Hepatocyte (in vitro differentiated cells): ENCODE measurements around the gene RBBP8NL. TPM values are rescaled to one million over a fixed set of nuclear protein-coding genes. Genes with fewer than 3 reads are reported as not detected.
A peak's percentile ranks its signal among the peaks of the same experiment; 100 is the strongest.

Experiments used
- DNase-seq: peaks from one replicate; pipeline ENCODE4 v3.0.0-alpha.2; 2016; ENCODE audit warnings: low spot score
- H2AFZ ChIP-seq: fragments of 200-600 bp; sonication (generic); 2 replicates; pipeline ENCODE4 v1.6.0; 2016; ENCODE audit warnings: antibody characterized with exemption, mild to moderate bottlenecking
- H3K27ac ChIP-seq: fragments of 200-600 bp; sonication (generic); 2 replicates; pipeline ENCODE4 v1.5.1; 2016; ENCODE audit warnings: mild to moderate bottlenecking
- H3K27me3 ChIP-seq: fragments of 200-600 bp; sonication (generic); 2 replicates; pipeline ENCODE4 v1.6.1; 2016
- H3K36me3 ChIP-seq: fragments of 200-600 bp; sonication (generic); replicated peaks from 2 replicates; pipeline ENCODE4 v1.5.1; 2016; ENCODE audit warnings: low read depth; ENCODE audit not compliant: insufficient read depth
- H3K4me1 ChIP-seq: fragments of 200-600 bp; sonication (generic); 2 replicates; pipeline ENCODE4 v1.5.1; 2016; ENCODE audit warnings: mild to moderate bottlenecking, moderate library complexity; ENCODE audit not compliant: insufficient read depth
- H3K4me2 ChIP-seq: fragments of 200-600 bp; sonication (generic); 2 replicates; pipeline ENCODE4 v1.6.0; 2016
- H3K4me3 ChIP-seq: fragments of 200-600 bp; sonication (generic); 2 replicates; pipeline ENCODE4 v1.5.1; 2016; ENCODE audit warnings: mild to moderate bottlenecking
- H3K79me2 ChIP-seq: fragments of 200-600 bp; sonication (generic); 2 replicates; pipeline ENCODE4 v1.6.0; 2017; ENCODE audit warnings: mild to moderate bottlenecking
- H3K9me2 ChIP-seq: fragments of 200-600 bp; sonication (generic); replicated peaks from 2 replicates; pipeline ENCODE4 v1.6.0; 2017; ENCODE audit warnings: mild to moderate bottlenecking; ENCODE audit not compliant: insufficient read depth
- H3K9me3 ChIP-seq: fragments of 200-600 bp; sonication (generic); 2 replicates; pipeline ENCODE4 v1.5.1; 2016; ENCODE audit warnings: low read depth, mild to moderate bottlenecking
- H4K20me1 ChIP-seq: fragments of 200-600 bp; sonication (generic); 2 replicates; pipeline ENCODE4 v1.6.0; 2016; ENCODE audit warnings: mild to moderate bottlenecking; ENCODE audit not compliant: insufficient read depth, poor library complexity, severe bottlenecking
- EZH2 ChIP-seq: fragments of 200-600 bp; sonication (generic); IDR thresholded peaks from 2 replicates; pipeline ENCODE4 v1.6.1; 2016; ENCODE audit warnings: antibody characterized with exemption, mild to moderate bottlenecking, borderline replicate concordance
- EZH2phosphoT487 ChIP-seq: fragments of 200-600 bp; sonication (generic); IDR thresholded peaks from one replicate; pipeline ENCODE4 v1.6.1; 2018; ENCODE audit warnings: antibody characterized with exemption, mild to moderate bottlenecking, low read depth, moderate library complexity; ENCODE audit not compliant: unreplicated experiment, severe bottlenecking
- WGBS: methylation state at CpG from one replicate; pipeline ENCODE4 v1.1.6; 2016; ENCODE audit warnings: low lambda C conversion rate; ENCODE audit errors: missing lambda C conversion rate; 5-methylcytosine and 5-hydroxymethylcytosine counted together
- polyA plus RNA-seq: library from polyadenylated mRNA; unstranded; fragments of >200 nt; fragmentation: Nextera tagmentation; extraction: Ambion mirVana; gene quantifications from 2 replicates; pipeline ENCODE4 v1.2.1, GENCODE V29; 2016
- total RNA-seq: library from RNA; depleted of rRNA; stranded (reverse); fragments of >200 nt; gene quantifications from 2 replicates; pipeline ENCODE4 v1.2.3, GENCODE V29; 2014
- TF ChIP-seq, protein P1 (sequence below): fragments of 200-600 bp; sonication (generic); IDR thresholded peaks from 2 replicates; pipeline ENCODE4 v1.5.1; 2016; ENCODE audit warnings: antibody characterized with exemption, mild to moderate bottlenecking; ENCODE audit not compliant: poor library complexity

Gene RBBP8NL
- total and polyA plus RNA-seq, 2 experiments from 2014 or later, result 5.7 to 6.4 TPM

DNA sequence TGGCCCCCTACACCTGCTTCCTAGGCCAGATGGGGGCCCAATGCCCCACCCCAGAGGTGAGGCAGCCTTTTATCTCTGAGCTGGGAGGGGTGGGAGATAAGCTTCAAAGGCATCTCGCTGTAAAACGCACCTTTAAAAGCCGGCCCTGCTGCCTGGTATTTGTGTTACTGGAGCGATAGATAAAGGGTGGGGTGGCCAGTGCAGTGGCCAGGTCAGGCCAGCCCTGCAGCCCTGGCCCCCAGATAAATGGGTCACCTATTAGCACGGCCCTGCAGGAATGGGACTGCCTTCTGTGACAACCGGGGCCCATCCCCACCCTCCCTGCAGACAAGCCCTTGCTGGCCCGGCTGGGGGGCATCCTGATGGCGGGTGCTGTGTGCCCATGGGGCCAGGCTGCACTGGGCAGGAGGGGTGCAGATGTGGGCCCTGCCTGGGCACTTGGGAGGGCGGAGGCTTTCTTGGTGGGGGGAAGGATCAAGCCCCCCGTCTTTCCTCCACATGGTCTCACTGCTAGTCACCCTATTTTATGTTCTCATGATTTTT lies 3.0 kb upstream of the RBBP8NL start:
- no peaks in the 10 kb centered on the region for H4K20me1 ChIP-seq
- peaks cover 68% of the 10 kb centered on the region for H3K4me1 ChIP-seq
- peak overlapping the region; percentile 84 for H3K27ac ChIP-seq
- TF ChIP-seq, protein P1, sequence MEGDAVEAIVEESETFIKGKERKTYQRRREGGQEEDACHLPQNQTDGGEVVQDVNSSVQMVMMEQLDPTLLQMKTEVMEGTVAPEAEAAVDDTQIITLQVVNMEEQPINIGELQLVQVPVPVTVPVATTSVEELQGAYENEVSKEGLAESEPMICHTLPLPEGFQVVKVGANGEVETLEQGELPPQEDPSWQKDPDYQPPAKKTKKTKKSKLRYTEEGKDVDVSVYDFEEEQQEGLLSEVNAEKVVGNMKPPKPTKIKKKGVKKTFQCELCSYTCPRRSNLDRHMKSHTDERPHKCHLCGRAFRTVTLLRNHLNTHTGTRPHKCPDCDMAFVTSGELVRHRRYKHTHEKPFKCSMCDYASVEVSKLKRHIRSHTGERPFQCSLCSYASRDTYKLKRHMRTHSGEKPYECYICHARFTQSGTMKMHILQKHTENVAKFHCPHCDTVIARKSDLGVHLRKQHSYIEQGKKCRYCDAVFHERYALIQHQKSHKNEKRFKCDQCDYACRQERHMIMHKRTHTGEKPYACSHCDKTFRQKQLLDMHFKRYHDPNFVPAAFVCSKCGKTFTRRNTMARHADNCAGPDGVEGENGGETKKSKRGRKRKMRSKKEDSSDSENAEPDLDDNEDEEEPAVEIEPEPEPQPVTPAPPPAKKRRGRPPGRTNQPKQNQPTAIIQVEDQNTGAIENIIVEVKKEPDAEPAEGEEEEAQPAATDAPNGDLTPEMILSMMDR, result no peak
- TF ChIP-seq EZH2phosphoT487 (no peak), EZH2 (no peak)
- H3K9me2 ChIP-seq, result no peaks in the 10 kb centered on the region
- 46% methylated on average over 10 of the region's 10 CpGs for WGBS
- DNase-seq, result peak; percentile 75
- H2AFZ ChIP-seq, result no peak overlapping the region
- H3K79me2 ChIP-seq, result peaks cover under 1% of the 10 kb centered on the region
- H3K4me3 ChIP-seq, result no peak overlapping the region
- H3K36me3 ChIP-seq, result no peaks in the 10 kb centered on the region
- peak overlapping the region; percentile 66 for H3K4me2 ChIP-seq
- H3K27me3 ChIP-seq, result no peaks in the 10 kb centered on the region
- no peaks in the 10 kb centered on the region for H3K9me3 ChIP-seq

DNA sequence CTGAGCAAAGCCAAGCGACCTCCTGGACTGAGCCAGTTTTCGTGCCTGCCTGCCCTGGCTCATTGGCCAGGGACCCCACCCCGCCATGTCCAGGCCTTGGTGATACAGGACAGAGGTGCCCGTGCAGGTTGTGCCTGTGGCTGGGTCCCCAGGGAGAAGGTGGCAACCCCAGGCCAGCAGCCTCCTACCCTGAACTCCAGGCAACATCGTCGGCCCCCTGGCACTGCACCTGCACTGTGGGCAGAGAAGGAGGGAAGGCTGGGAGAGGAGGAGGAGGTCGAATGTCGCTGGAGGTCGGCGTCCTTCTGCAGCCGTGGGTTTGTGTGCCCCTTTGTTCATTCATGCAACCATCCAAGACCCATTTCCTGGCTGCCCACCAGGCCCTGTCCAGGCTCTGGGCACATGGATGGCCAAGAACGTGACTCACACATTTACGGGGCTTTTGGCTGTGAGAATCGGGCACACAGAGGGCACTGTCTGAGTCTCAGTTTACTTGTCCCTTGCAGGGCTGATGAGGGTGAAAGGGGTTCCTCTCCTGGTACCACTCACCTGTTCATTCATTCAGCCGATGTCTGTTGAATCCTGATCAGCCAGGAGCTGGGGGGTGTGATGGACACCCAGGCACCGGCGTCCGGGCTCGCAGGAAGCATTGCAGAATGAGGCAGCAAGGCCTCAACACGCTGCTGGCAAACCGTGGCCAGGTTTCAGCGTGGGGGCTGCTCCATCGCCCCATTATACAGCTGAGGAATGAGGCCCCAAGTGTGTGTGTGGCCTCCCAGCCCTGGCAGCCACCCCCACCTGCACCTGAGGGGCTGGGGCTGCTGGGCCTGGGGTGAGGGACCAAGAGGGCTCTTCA lies 2.3 kb upstream of the RBBP8NL start:
- WGBS, result 77% methylated on average over 23 of the region's 23 CpGs
- peaks cover 73% of the 10 kb centered on the region for H3K4me1 ChIP-seq
- no peaks in the 10 kb centered on the region for H3K9me3 ChIP-seq
- H3K4me2 ChIP-seq, result peak overlapping the region; percentile 66
- DNase-seq, result no peak
- no peak overlapping the region for H3K4me3 ChIP-seq
- no peak for TF ChIP-seq EZH2
- TF ChIP-seq, protein P1, result no peak
- TF ChIP-seq EZH2phosphoT487, result no peak
- H2AFZ ChIP-seq, result no peak overlapping the region
- H3K79me2 ChIP-seq, result peaks cover 4% of the 10 kb centered on the region
- H4K20me1 ChIP-seq, result no peaks in the 10 kb centered on the region
- H3K27ac ChIP-seq, result peak overlapping the region; percentile 84
- no peaks in the 10 kb centered on the region for H3K36me3 ChIP-seq
- H3K27me3 ChIP-seq, result no peaks in the 10 kb centered on the region
- no peaks in the 10 kb centered on the region for H3K9me2 ChIP-seq

DNA sequence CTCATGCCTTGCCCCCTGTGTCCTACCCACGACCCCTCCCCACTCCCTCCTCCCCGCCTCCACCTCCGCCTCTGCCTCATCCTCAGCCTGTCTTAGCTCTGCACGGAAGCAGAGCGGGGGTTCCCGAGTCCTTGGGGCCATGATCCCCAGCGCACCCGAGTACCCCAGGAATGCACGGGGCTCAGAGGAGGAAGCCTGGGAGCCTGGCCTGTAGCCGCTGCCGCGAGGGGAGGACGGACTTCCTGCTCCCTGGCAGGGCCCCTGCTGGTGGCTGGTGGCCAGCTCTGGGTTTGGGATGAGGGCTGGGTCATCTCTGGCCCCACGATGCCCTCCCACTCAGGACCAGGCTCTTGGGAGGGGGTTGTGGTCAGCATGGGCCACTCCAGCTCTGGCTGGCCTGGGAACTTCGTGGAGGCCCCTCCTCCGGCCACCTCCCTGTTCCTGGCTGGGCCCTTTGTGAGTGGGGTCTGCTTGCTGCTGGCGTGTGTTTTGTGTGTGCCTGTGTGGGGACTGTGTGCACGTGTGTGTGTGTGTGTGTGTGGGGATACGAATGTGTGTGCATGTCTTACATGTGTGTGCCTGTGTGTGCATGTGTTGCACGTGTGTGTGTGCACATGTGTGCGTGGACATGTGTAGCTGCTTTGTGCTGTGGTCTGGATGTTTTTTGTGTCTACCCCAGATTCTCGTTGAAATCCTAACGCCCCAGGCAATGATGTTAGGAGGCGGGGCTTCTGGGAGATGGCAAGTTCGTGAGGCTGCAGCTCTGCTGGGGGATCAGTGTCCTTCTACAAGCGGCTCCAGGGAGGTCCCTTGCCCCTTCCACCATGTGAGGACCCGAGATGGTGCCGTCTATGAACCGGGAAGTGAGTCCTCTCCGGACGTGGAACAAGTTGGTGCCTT lies 1.3 kb upstream of the RBBP8NL start:
- H3K4me3 ChIP-seq, result no peak overlapping the region
- no peak for TF ChIP-seq EZH2
- TF ChIP-seq, protein P1, result no peak
- TF ChIP-seq EZH2phosphoT487, result no peak
- H3K4me2 ChIP-seq, result peak overlapping the region; percentile 66
- 65% methylated on average over 27 of the region's 31 CpGs for WGBS
- H3K4me1 ChIP-seq, result peaks cover 70% of the 10 kb centered on the region
- H2AFZ ChIP-seq, result no peak overlapping the region
- no peaks in the 10 kb centered on the region for H3K27me3 ChIP-seq
- no peaks in the 10 kb centered on the region for H4K20me1 ChIP-seq
- H3K9me3 ChIP-seq, result no peaks in the 10 kb centered on the region
- H3K9me2 ChIP-seq, result no peaks in the 10 kb centered on the region
- peak overlapping the region; percentile 84 for H3K27ac ChIP-seq
- H3K36me3 ChIP-seq, result no peaks in the 10 kb centered on the region
- DNase-seq, result no peak
- peaks cover 7% of the 10 kb centered on the region for H3K79me2 ChIP-seq
